HG02884 (cell line): Measurements from ENCODE around the gene SLC26A2.

ENCODE experiments used
- ATAC-seq: cut with Tn5 transposase; IDR thresholded peaks from one replicate; pipeline ENCODE4 v1.9.1; 2021; ENCODE audit warnings: mild to moderate bottlenecking, moderate library complexity; ENCODE audit not compliant: unreplicated experiment

The SLC26A2 gene

GRCh38 chr5:149960272-149961185, at the start of gene SLC26A2:
SLC26A2 (plus strand) TSS chr5:149960758; CDS start chr5:149977653, 16,895 bp downstream.
- peak; percentile 97 for ATAC-seq

DNA sequence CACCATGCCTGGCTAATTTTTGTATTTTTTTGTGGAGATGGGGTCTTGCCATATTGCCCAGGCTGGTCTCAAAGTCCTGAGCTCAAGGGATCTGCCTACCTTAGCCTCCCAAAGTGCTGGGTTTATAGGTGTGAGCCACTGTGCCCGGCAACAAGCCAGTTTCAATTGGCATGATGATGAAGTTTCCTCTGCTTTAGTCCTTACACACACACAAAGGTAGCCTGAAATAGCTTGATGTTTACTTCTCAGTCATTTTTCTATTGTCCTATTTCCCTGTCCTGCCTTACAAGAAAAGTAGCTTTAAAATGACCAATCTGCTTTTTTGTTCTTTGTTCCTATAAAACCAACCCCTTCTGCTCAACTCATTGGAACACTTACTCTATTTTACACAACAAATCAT, 49.5 kb upstream of the SLC26A2 start:
- ATAC-seq, result no peak

DNA sequence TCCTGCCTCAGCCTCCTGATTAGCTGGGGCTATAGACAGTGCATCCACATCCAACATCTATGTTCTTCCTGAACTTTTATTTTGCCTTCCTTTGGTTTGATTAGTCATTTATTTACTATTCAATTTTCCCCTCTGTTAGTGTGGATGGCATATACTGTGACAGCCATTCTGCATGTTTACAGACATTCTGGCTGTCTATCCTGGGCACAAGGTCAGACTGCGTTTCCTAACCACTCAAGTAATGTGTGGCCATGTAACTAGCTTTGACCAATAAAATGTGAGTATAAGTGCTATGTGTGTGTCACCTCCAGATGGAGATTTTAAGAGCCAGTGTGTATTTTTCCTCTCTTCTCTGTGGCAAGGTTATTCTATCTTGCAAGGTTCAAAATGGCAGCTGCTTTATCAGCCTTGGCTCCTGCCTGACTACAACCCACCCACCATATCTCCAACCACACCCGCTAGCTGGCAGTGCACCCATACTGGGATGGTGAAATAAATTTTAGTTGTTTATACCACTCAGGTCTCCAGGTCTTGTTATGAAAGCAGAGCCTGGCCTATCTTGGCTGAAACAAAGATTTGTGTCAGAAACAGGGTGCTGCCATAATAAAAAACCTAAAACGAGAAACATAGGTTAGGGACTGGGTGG, 48.2 kb upstream of the SLC26A2 start:
- no peak for ATAC-seq

DNA sequence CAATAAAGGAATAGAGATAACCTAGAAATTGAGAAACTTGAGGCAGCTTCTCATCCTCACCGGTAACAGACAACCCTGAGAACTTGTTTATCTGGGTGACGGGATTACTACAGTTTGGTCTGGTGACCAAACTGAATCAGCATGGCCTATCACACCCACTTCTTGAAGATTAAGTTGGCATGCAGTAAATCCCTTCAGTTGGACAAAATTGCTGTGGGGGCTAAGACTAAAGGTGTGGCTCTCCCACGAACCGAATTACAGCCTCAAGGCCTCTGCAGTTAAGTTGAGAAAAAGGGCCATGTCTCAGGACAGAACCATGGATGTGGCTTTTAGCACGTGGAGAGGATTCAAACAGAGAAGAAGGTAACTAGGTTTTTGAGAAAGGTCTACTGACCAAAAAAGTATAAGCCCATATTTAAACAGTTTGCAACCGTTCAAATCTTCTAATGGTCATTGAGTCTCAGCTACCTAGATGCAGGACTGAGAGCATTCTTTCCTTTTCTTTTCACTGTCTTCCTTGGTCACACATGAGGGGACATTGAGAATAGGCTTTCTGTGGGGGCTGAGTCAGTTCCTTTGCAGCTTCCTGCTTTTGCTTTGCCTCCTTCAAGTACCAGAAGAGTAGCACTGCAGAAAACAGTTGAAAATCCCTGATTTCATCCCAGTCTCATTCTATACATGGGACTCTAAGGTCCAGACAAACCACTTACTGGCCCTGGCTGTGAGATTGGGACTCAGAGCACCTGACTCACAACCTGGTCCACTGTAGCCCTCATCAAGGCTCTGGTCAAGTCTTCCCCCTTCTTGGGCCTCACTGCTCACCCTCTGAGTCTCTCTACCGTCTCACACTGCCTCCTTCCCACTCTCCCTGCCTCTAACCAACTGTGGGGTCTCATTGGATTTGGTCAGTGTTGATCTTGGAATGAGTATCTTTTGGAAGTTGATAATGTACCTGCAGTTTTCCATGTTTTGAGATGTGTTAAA, 46.8 kb upstream of the SLC26A2 start:
- no peak for ATAC-seq

DNA sequence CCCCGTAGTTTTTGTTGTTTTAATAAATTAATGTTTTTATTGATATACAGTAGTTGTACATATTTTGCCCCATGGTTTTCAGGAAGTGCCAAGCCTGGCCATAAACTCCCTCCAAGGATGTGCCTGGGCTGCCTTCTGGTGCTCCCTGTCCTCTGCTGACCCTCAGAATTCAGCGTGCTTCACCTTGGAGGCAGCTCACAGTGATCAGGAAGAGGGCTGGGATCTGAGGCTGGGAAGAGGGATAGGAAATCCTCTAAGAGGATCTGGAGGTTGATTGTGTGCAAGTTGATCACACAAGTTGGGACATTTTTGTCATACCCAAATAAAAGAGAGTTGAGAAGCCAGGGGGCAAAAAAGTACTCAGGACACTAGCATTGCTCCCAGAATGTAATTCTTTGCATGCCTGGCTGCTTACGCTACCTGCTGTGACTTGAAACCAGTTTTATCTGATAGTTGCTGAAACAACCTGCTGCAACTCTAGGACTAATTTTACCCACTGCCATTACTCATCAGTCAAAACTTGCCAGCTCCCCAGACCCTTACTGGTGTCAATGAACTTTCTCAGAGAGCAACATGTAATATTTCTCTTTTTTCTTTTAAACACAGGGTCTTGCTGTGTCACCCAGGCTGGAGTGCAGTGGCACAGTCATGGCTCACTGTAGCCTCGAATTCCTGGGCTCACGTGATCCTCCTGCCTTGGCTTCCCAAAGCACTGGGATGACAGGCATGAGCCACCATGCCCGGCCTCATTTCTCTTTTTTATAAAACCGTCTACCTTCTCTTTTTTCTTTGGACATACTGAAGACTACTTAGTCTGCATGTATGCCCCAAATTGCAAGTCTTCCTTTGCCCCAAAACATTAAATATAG, 44.9 kb upstream of the SLC26A2 start:
- ATAC-seq, result no peak

- ATAC-seq, result no peak
Observed at GRCh38 chr5:149916334-149917072, 44.1 kb upstream of the SLC26A2 start.

GRCh38 chr5:149917073-149917676, 43.4 kb upstream of the SLC26A2 start:
- no peak for ATAC-seq

GRCh38 chr5:149921597-149921996, 39.0 kb upstream of the SLC26A2 start:
- no peak for ATAC-seq

DNA sequence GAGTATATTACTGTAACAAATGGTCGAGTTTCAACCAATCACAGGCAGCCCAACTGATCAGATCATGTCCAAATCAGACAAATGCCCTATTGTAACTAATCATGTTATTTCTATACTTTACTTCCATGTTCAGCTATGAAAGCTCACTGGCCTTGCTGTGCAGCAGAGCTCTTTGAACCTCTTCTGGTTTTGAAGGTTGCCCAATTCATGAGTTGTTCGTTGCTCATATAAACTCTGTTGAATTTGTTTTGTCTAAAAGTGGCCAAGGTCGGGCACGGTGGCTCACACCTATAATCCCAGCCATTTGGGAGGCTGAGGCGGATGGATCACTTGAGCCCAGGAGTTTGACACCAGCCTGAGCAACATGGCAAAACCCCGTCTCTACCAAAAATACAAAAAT, 37.6 kb upstream of the SLC26A2 start:
- ATAC-seq, result no peak

GRCh38 chr5:149924486-149924885, 36.1 kb upstream of the SLC26A2 start:
- no peak for ATAC-seq

GRCh38 chr5:149930043-149930748, 30.4 kb upstream of the SLC26A2 start:
- ATAC-seq, result no peak

GRCh38 chr5:149930749-149931574, 29.6 kb upstream of the SLC26A2 start:
- ATAC-seq, result no peak

DNA sequence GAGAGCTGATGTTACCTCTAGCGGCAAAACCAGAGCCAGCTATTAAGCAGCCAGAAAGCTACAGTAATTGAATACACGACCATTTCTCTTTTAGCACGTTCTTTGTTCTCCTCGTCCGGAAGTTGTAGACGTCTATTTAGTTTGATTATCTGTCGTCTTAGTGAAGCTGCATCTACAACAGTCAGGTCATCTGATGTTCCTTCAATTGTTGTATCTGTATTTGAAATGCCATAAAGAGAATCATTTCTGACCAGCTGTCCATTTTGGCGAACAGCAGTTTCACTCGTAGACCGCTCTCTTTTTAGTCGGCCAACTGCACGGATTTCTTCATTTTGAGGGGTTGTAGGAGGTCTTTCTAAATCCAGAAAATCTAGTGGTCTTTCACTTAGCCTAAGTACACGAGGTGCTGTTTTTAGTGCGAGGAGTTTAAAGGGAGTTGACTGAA, 28.5 kb upstream of the SLC26A2 start:
- no peak for ATAC-seq

DNA sequence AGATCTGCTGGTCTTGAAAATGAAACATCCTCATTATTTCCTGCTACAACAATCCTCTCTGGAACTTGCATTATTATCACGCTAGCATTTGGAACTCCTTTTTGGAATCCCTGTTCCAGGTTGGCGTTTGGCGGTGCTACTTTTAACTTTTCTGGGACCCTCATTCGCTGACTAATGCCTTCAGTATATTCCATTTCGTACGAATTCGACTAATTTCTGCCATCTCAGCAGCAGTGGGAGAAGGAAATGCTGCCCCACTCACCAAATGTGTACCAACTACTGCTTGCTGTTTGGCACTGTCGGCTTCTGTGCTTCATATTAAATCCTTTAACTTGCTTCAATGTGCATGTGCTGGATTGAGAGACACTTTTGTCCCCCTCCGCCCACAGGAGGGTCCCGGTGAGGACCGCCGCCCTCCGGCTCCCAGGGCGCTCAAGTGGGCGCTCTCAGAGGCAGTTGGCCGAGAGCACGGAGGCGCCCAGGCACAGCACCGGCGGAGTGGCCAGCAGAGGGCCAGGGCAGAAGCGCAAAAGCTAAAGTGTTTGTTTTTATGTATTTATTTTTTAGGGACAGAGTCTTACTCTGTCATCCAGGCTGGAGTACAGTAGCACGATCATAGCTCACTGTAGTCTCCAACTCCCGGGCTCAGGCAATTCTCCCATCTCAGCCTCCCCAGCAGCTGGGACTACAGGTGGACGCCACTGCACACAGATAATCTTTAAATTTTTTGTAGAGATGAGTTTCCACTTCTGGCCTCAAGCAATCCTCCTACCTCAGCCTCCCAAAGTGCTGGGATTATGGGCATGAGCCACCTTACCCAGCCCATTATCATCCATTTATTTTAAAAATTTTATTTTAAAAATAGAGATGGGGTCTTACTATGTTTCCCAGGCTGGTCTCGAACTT, 27.9 kb upstream of the SLC26A2 start:
- no peak for ATAC-seq

- ATAC-seq, result no peak
Observed at GRCh38 chr5:149935431-149935901, 25.1 kb upstream of the SLC26A2 start.

- no peak for ATAC-seq
Observed at GRCh38 chr5:149936044-149936699, 24.4 kb upstream of the SLC26A2 start.
